Germinal center (tissue), 1 donor: ENCODE results near the gene GPR68.

Source experiments
- DNase-seq: peaks from one replicate; pipeline ENCODE4 v3.0.0; 2012; ENCODE audit warnings: mixed read lengths, low spot score

The GPR68 gene

GRCh38 chr14:91244501-91244901 lies at the start of gene GPR68:
TSS of gene GPR68 (minus strand) at chr14:91244704. CDS start at chr14:91235050, 9,654 bp downstream.
- no peak for DNase-seq

DNA sequence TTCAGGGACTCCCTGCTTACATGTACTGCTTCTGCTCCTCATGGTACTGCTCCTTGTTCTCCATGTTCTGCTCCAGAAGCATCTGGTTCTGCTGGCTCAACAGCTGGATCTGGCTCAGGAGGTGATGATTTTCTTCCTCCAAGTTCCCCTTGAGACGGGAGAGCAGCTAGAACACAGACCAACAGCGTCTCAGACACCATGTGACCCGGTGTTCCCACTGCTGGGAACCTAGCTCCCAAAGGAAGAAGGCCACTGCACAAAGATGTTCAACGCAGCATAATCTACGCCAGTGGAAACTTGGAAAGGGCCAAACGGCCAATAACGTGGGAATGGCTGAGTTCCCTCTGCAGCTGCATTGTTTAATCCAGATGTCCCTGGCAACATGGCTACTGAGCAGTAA lies 49.6 kb upstream of the GPR68 start:
- no peak for DNase-seq

GRCh38 chr14:91293281-91293680 lies 48.8 kb upstream of the GPR68 start:
- no peak for DNase-seq

- no peak for DNase-seq
Observed at GRCh38 chr14:91292491-91292890, 48.0 kb upstream of the GPR68 start.

GRCh38 chr14:91291786-91292405 lies 47.4 kb upstream of the GPR68 start:
- no peak for DNase-seq

- DNase-seq: no peak
Observed at GRCh38 chr14:91290986-91291385, 46.5 kb upstream of the GPR68 start.

GRCh38 chr14:91289464-91289863 lies 45.0 kb upstream of the GPR68 start:
- DNase-seq: no peak

GRCh38 chr14:91288876-91289275 lies 44.4 kb upstream of the GPR68 start:
- no peak for DNase-seq

DNA sequence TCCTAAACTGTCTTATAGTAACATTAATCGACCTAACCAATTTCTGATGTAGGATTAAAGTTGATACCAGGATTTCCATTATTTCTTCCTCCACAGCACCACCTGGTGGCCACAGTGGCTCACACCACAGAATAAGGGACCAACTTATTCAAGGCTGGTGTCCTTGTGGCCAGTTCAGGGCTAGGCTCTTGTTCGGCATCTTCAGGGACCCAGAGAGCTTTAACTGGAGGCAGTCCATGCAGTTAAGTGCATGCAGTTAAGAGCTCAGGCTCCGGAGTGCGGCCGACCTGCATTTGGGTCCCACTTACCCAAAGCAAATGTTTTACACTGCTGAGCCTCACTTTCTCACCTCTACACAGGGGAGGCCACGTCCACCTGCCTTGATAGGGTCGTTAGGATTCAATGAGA lies 42.0 kb upstream of the GPR68 start:
- peak; percentile 78 for DNase-seq

GRCh38 chr14:91284791-91285548 lies 40.5 kb upstream of the GPR68 start:
- peak; percentile 35 for DNase-seq

DNA sequence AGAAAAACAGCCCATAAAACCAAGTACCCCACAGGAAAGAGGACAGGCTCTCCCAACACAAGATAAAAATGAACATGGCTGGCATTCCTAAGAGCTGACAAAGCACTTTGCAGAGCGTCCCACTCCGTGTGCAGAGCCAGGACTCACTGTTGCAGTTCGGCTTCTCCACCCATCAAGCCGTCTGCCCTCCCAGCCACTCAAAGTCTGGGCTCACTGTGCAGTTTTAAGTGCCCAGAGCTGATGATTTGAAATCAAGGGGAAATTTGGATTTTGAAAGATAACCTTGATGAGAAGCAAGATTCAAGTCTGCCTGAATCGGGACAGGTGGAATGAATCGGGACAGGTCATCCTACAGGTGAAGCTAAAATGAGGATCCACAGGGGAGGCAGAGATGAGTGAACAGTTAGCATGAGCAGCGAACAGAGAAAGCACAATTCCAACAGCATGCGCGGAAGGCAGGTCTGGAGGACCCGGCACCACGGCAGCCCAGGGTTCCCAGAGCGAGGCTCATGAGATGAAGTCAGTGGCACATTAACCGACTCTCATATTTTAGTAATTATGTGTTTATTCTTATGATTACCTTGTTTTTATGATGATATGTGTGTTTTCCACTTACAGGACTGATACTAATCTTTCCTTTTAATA lies 39.8 kb upstream of the GPR68 start:
- DNase-seq: no peak

DNA sequence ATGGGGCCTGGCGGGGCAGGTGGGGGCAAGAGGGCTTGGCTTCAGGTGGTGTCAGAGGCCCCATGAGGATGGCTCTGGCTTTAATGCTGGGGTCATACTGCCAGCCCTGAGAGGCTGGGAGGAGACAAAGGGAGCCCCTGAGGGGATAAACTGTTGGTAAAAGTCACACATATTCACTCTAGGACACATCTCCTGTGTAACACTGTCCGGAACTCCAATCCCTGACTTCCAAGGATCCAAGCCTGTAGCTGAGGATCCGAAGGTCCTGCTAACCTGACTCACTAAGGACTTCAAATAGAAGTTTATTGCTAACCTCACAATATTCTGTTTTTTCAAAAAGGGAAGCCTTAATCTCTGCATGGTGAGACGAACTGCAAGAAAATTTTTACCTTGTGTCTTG lies 39.2 kb upstream of the GPR68 start:
- no peak for DNase-seq

DNA sequence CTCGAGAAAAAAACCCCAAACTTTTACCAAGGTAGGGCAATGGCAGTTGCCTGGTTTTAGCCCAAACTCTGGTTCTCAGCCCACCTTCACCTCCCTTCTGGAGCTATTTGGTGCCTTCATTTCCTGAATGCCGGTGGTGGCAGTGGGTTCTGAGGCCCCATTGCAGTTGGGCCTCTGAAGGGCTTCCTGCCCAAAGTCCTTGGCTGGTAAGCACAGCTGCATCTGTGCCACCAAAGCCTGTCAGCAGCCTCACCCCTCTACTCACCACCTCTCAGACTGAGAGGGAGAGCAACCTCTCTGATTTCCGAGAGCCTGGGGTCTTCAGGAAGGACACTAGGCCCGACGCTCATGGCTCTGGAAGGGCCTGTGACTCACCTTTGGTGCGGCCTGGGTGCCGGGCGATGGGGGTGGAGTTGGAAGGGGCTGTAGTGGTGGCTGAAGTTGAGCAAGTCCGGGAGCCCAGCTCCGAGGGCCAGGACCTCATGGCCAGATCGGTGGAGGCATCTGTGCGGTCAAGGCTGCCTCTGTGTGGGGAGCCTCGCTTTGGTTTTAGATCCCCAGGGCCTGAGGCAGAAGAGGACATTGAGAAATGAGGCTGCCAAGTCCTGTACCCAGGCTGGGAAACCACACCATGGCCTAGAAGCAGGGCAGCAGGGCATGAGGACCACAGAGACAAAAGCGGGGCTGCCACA lies 38.6 kb upstream of the GPR68 start:
- no peak for DNase-seq

DNA sequence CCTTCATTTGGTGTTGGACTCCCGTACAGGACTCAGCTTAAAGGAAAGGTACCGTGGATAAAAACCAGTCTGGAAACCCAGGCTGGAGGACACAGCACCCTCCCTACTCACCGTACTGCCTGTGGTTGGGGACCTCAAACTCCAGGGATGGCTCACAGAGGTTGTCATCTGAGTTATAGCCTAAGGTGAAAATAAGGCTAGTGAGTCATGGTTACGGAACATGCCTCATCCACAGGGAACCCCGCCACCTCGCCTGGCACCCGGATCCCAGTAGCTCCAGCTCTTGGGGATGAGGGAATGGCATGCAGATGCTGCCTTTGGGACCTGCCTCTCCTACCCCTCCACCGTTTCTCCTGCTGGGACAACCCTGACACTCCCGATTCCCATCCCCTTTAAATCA lies 36.8 kb upstream of the GPR68 start:
- no peak for DNase-seq

DNA sequence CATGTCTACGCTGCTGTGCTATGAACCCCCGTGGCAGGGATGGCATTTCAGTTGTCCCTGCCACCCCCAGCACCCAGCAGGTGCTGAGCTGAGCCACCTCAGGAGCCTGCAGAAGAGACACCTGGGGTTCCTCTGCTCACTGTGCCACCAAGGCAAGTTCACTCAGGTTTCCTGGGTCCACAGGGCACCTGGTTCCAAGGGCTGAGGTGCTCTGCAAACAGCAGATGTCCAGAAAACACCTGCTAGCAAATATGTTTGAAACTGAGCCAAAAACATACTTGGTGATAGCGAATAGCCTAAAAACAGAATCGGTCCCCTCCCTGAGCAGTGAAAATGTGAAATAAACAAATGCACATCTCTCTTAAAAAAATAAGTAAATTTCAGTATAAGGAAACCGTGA lies 35.6 kb upstream of the GPR68 start:
- DNase-seq: no peak

- no peak for DNase-seq
Observed at GRCh38 chr14:91279354-91279753, 34.9 kb upstream of the GPR68 start.

- DNase-seq: no peak
Observed at GRCh38 chr14:91278383-91278715, 33.8 kb upstream of the GPR68 start.

DNA sequence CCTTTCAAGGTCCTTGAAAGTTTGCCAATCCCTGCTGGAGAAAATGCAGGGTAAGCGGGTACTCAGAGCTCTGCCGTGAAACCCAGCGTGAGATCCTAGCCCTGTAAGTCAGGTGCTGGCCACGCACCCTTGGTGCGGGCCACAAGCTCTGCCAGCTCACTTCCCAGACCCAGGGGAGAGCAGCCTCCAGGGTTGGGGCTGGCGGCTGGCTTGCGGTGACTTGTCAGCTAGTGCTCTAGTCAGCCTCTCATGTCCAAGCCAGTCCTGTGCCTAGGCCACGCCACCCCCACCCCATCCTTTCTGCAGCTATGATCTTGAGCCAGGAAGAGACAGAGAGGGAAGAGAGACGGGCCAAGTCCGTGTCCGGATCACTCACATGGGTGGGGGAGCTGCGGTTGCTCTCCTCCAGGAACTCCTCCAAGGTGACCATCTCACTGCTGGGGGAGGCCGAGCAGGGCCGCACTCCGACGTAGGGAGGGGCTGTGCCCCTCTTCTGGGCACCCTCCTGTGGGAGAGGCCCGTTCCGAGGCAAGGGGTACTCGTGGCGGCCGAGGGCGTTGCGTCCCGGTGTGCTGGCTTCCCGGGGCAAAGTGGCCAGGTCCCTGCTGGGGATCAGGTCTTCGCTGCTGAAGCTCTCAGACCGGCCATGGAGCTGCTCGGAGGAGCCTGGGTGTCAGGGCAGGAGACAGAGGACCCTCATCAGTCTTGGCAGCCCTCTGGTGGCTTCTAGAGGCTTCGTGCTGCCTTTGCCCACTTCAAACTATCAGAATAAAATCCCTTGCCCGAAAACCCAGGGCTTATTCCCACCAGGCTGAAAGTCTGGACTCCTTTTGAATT lies 33.3 kb upstream of the GPR68 start:
- DNase-seq: no peak

DNA sequence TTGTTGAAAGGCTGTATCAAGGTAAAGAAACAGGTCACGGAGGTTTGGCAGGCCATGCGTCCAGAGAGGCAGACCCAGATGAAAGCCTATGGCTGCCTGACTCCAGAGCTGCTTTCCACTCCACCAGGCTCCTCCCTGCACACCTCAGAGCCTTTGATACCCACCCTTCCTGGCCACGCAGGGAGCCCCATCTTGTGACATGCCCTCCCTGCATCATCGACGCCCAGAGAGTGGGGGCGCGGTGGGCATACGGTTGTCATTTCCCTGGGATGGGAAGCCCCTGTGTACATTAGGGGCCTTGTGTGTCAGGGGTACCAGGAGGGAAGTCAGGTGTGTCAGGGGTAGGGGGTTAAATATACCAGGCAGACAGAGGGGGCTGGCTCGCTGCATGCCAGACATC lies 30.3 kb upstream of the GPR68 start:
- DNase-seq: no peak

DNA sequence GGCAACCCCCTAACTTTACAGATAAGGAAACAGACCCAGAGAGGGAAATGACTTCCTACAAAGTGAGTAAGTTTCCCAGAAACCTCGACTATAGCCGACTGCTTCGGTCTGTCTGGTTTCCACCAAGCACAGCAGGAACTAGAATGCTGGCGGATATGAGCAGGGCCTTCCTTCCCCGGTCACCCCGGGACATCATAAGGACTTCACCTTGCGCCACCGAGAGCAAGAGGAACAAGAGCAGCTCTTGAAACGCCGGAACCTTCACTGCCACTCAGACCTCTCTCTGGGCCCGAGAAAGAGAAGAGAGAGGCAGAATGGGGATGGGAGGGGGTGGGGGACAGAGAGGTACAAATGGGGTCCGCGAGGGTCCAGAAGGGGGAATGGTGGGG lies 29.4 kb upstream of the GPR68 start:
- DNase-seq: no peak

DNA sequence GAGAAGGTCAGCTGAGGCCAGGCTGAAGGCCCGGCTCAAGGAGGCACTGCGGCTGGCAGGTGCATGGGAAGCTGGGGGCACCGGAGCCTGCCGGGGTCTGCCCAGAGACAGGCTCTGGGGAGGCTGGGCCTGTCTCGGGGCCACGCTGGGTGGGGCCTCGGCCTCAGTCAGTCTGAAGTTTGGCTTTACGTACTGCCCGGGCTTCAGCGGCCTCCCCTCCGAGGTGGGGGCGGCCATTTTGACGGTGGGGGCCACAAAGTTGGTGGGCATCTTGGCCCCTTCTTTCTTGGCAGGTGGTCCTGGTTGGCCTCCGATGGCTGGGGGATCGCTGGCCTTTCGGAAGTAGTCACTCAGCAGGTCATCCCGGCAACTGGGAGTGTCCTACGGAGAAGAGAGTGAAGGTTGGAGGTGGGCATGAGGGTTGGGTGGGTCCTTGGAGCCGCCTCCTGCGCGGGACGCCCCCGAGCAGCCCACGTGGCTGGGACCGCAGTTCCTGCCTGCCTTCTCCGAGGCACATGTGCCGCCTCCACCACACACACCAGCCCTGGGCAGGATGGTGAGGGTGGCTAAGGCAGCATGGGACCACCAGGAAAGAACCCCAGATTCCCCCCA lies 28.9 kb upstream of the GPR68 start:
- no peak for DNase-seq
